Astrocyte (in vitro differentiated cells and primary cell): ENCODE data around the gene DNM1. TPM values are rescaled to one million over a fixed set of nuclear protein-coding genes. Genes with fewer than 3 reads are reported as not detected.

Experiments used
- DNase-seq: peaks from one replicate; pipeline ENCODE4 v3.0.0-alpha.2; 2010; ENCODE audit warnings: low read depth
- FAIRE-seq: peaks from 2 replicates; lab custom pipeline; 2011; peaks lifted over from hg19 to GRCh38; lab: Jason Lieb, UNC
- H2AFZ ChIP-seq: 2 replicates; pipeline ENCODE4 v1.6.0; 2012; ENCODE audit warnings: low read depth, low read length, inconsistent platforms
- H3K27ac ChIP-seq: 2 replicates; pipeline ENCODE4 v1.5.1; 2011; ENCODE audit warnings: low read depth, low read length, inconsistent platforms
- H3K27me3 ChIP-seq: 2 replicates; pipeline ENCODE4 v1.6.0; 2011; ENCODE audit warnings: low read length, inconsistent platforms; ENCODE audit not compliant: insufficient read depth
- H3K36me3 ChIP-seq: 2 replicates; pipeline ENCODE4 v1.5.1; 2011; ENCODE audit warnings: low read length, inconsistent platforms; ENCODE audit not compliant: insufficient read depth
- H3K4me1 ChIP-seq: 2 replicates; pipeline ENCODE4 v1.5.1; 2011; ENCODE audit warnings: low read length, inconsistent platforms; ENCODE audit not compliant: insufficient read depth
- H3K4me2 ChIP-seq: 2 replicates; pipeline ENCODE4 v1.6.0; 2012; ENCODE audit warnings: low read length, inconsistent platforms
- H3K4me3 ChIP-seq: 2 replicates; pipeline ENCODE4 v1.5.1; 2011; ENCODE audit warnings: low read depth, mild to moderate bottlenecking, low read length, inconsistent platforms; ENCODE audit not compliant: insufficient read depth
- H3K79me2 ChIP-seq: 2 replicates; pipeline ENCODE4 v1.6.0; 2012; ENCODE audit warnings: mild to moderate bottlenecking, low read length, inconsistent platforms; ENCODE audit not compliant: insufficient read depth
- H3K9ac ChIP-seq: 2 replicates; pipeline ENCODE4 v1.6.0; 2012; ENCODE audit warnings: mild to moderate bottlenecking, low read length, inconsistent platforms
- H3K9me3 ChIP-seq: 2 replicates; pipeline ENCODE4 v1.5.1; 2012; ENCODE audit warnings: low read depth, mild to moderate bottlenecking, low read length, inconsistent platforms; ENCODE audit not compliant: insufficient read depth
- H4K20me1 ChIP-seq: 2 replicates; pipeline ENCODE4 v1.6.0; 2012; ENCODE audit warnings: low read length, inconsistent platforms; ENCODE audit not compliant: insufficient read depth
- H3K27ac Mint-ChIP-seq: one replicate; pipeline ENCODE4 v1.8.0; 2021; ENCODE audit warnings: mild to moderate bottlenecking, mixed read lengths; ENCODE audit not compliant: unreplicated experiment
- H3K27me3 Mint-ChIP-seq: one replicate; pipeline ENCODE4 v1.8.0; 2021; ENCODE audit warnings: low read depth, mixed read lengths; ENCODE audit not compliant: unreplicated experiment
- H3K36me3 Mint-ChIP-seq: one replicate; pipeline ENCODE4 v1.8.0; 2021; ENCODE audit warnings: low read depth, mixed read lengths; ENCODE audit not compliant: unreplicated experiment
- H3K4me1 Mint-ChIP-seq: one replicate; pipeline ENCODE4 v1.8.0; 2021; ENCODE audit warnings: low read depth, mixed read lengths; ENCODE audit not compliant: unreplicated experiment
- H3K4me3 Mint-ChIP-seq: one replicate; pipeline ENCODE4 v1.8.0; 2021; ENCODE audit warnings: mild to moderate bottlenecking, moderate library complexity, mixed read lengths; ENCODE audit not compliant: unreplicated experiment
- H3K9me3 Mint-ChIP-seq: one replicate; pipeline ENCODE4 v1.8.0; 2021; ENCODE audit warnings: mild to moderate bottlenecking, mixed read lengths; ENCODE audit not compliant: unreplicated experiment
- EZH2 ChIP-seq: IDR thresholded peaks from 2 replicates; pipeline ENCODE4 v1.6.1; 2012; ENCODE audit warnings: mild to moderate bottlenecking, low read length, inconsistent platforms; ENCODE audit not compliant: insufficient read depth
- total RNA-seq: library from RNA; stranded (reverse); gene quantifications from 2 replicates; pipeline ENCODE4 v1.2.1, GENCODE V29; 2021
- TF ChIP-seq, protein P1 (sequence below): IDR thresholded peaks from 2 replicates; pipeline ENCODE4 v1.5.1; 2011; ENCODE audit warnings: low read depth, mild to moderate bottlenecking, inconsistent platforms, low read length, moderate library complexity; ENCODE audit not compliant: insufficient read depth

Gene DNM1
- total RNA-seq, 1 donor from 2014 or later, result 29.7 TPM

DNA sequence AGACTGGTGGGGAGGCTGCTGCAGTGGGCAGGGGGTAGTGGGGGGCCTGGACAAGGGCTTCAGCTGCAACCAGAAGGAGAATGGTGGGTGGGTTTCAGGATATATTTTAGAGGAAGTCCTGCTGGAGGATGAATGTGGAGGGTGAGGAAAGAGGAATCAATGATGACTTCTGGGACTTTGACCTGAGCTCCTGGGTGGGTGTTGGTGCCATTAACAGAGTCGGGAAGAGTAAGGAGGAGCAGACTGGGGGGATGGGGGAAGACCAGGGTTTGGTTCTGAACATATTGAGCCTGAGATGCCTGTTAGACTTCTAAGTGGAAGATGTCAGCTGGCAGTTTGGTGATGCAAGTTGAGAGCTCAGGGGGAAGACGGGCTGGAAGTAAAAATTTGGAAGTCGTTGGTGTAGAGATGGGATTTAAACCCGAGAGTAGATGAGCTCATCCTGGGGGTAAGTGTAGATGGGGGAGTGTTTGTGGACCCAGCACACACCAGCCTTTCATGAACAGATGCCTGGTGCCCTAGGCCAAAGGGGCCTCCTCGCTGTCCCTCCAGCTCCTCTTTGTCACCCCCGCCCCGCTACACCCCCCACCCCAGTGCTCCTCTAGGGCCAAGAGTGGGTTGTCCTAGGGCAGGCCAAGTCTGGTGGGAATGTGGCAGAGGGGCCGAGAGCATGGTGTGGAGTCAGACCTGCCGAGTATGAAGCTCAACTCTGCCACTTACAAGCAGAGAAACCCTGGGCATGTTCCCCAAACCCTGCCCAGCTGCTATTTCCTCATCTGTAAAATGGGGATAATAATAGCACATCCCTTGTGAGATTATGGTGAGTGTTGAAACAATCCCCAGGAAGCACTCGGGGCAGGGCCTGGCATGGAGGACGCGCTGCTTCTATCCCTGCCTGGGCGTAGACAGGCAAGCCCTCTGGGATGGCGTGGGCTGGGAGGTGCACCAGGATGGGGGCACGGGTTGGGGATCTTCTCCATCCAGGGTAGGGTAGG is 4.0 kb downstream of the DNM1 start:
- peaks cover 8% of the 10 kb centered on the region for H3K79me2 ChIP-seq
- Mint-ChIP-seq H3K4me3 (no peak overlapping the region), H3K4me1 (peaks cover 22% of the 10 kb centered on the region), H3K27ac (no peak overlapping the region), H3K36me3 (no peaks in the 10 kb centered on the region), H3K9me3 (no peaks in the 10 kb centered on the region), H3K27me3 (peaks cover 3% of the 10 kb centered on the region)
- H4K20me1 ChIP-seq, result peaks cover 12% of the 10 kb centered on the region
- FAIRE-seq (no peak), DNase-seq (no peak)
- H3K4me3 ChIP-seq, result no peak overlapping the region
- peaks cover 19% of the 10 kb centered on the region for H3K4me1 ChIP-seq
- H3K27me3 ChIP-seq, result no peaks in the 10 kb centered on the region
- H3K9me3 ChIP-seq, result no peaks in the 10 kb centered on the region
- no peaks in the 10 kb centered on the region for H3K36me3 ChIP-seq
- TF ChIP-seq, protein P1, sequence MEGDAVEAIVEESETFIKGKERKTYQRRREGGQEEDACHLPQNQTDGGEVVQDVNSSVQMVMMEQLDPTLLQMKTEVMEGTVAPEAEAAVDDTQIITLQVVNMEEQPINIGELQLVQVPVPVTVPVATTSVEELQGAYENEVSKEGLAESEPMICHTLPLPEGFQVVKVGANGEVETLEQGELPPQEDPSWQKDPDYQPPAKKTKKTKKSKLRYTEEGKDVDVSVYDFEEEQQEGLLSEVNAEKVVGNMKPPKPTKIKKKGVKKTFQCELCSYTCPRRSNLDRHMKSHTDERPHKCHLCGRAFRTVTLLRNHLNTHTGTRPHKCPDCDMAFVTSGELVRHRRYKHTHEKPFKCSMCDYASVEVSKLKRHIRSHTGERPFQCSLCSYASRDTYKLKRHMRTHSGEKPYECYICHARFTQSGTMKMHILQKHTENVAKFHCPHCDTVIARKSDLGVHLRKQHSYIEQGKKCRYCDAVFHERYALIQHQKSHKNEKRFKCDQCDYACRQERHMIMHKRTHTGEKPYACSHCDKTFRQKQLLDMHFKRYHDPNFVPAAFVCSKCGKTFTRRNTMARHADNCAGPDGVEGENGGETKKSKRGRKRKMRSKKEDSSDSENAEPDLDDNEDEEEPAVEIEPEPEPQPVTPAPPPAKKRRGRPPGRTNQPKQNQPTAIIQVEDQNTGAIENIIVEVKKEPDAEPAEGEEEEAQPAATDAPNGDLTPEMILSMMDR, result no peak
- no peak for TF ChIP-seq EZH2
- H3K27ac ChIP-seq, result no peak overlapping the region
- no peak overlapping the region for H3K4me2 ChIP-seq
- no peak overlapping the region for H3K9ac ChIP-seq
- no peak overlapping the region for H2AFZ ChIP-seq

DNA sequence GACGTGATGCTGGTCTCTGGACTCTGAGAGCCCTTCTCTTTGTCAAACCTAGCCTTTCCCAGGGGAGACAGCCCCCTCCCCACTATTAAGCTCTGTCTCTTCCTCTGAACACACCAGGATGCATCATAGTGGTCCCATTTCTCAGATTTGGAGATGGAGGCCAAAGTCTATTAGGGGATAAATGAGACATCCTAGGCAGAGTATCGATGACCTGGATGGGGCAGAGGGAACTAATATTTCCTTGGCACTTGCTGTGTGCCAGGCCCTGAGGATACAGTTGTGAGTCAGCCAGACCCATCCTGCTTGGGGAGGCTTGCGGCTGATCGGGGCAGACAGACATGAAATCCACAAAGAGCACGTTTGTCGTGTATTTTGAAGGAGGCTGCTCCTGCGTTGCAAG is 5.2 kb downstream of the DNM1 start:
- H3K27me3 Mint-ChIP-seq, result peaks cover 3% of the 10 kb centered on the region

More for the DNA sequence above, 5.2 kb downstream of the DNM1 start:
- peaks cover 12% of the 10 kb centered on the region for H4K20me1 ChIP-seq
- TF ChIP-seq, protein P1, result no peak
- no peak for TF ChIP-seq EZH2
- no peaks in the 10 kb centered on the region for H3K36me3 ChIP-seq
- no peak overlapping the region for H3K4me3 ChIP-seq
- no peak overlapping the region for H2AFZ ChIP-seq
- H3K79me2 ChIP-seq, result peaks cover 8% of the 10 kb centered on the region
- H3K27me3 ChIP-seq, result no peaks in the 10 kb centered on the region
- Mint-ChIP-seq H3K4me1 (peaks cover 14% of the 10 kb centered on the region), H3K36me3 (no peaks in the 10 kb centered on the region), H3K27ac (no peak overlapping the region), H3K9me3 (no peaks in the 10 kb centered on the region), H3K4me3 (no peak overlapping the region)
- no peaks in the 10 kb centered on the region for H3K9me3 ChIP-seq
- FAIRE-seq (no peak), DNase-seq (no peak)
- H3K4me1 ChIP-seq, result peaks cover 11% of the 10 kb centered on the region
- H3K4me2 ChIP-seq, result no peak overlapping the region
- H3K27ac ChIP-seq, result no peak overlapping the region
- H3K9ac ChIP-seq, result no peak overlapping the region
